Stimulated activated CD8-positive, alpha-beta memory T cell treated with anti-CD3 and anti-CD28 coated beads, Interleukin-15, amount 100 ng/mL, for 48 hours (primary cell): ENCODE data around the gene VPS29.
"Not testable (repeated sequence)": the region's sequence is repeated elsewhere in the genome, so short reads cannot be mapped to it uniquely, and the experiment has no call there.

Experiments
- DNase-seq, 2 donors: peaks; one replicate each; pipeline ENCODE4 v3.0.0-alpha.2; 2020; ENCODE audit warnings: low read depth in 2 of 2

Gene VPS29

DNA sequence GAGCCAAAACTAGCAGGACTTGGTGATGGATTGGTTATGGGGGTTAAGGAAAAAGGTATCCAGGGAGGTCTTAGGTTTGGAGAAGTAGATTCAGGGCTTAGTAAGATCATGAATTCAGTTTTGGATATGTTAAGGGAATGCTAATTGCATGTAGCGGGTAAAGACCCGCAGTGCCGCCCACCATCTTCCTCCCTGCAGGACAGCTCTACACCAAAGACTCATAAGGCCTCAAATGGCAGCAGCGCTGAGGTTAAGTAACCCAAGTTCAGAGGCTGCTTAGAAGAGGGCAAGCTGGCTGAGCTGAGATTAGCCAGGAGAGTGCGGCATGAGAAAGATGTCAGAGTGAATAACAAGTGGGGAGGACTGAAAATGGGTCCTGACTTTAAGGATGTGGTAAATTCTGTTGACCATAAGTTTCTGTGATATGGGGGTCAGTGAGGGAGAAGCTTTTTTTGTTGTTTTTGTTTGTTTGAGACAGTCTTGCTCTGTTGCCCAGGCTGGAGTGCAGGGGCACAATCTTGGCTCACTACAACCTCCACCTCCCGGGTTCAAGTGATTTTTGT is 26.4 kb upstream of the VPS29 start:
- no peak for DNase-seq

DNA sequence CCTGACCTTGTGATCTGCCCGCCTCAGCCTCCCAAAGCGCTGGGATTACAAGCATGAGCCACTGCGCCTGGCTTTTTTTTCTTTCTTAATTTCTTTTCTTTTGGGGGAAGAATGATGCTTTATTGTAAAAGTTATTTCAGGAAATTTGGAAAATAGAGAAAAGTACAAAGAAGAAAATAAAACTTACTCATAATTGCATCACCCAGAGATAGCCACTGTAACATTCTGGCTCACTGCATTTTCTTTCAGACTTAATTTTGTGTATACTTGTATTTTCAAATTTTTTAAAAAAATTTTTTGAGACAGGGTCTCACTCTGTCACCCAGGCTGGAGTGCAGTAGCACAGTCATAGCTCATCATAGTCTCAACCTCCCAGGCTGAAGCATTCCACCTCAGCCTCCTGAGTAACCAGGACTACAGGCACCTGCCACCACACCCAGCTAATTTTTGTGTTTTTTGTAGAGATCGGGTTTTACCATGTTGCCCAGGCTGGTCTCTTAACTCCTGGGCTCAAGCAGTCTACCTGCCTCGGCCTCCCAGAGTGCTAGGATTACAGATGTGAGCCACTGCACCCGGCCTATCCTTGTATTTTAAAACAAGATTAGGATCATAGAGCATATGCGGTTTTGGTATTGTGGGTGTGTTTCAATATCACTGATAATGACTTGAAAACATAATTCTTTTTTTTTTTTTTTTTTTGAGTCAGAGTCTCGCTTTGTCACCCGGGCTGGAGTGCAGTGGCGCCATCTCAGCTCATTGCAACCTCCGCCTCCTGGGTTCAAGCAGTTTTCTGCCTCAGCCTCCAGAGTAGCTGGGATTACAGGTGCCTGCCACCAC is 19.2 kb upstream of the VPS29 start:
- peak in 1 of 2 donors; percentile 20 for DNase-seq

DNA sequence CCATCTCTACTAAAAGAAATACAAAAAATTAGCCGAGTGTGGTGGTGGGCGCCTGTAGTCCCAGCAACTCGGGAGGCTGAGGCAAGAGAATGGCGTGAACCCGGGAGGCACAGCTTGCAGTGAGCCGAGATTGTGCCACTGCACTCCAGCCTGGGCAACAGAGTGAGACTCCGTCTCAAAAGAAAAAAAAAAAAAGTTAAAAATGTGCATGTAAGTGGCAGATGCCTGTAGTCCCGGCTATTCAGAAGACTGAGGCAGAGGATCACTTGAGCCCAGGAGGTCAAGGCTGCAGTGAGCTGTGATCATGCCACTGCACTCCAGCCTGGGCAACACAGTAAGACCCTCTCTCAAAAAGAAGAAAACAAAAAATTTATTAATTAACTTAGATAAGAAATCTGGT is 16.1 kb upstream of the VPS29 start:
- DNase-seq: not testable (repeated sequence)

- DNase-seq: no peak
Observed at GRCh38 chr12:110516995-110517394, 15.1 kb upstream of the VPS29 start.

GRCh38 chr12:110514363-110514762 is 12.5 kb upstream of the VPS29 start:
- no peak for DNase-seq

GRCh38 chr12:110513842-110514241 is 11.9 kb upstream of the VPS29 start:
- DNase-seq: no peak

DNA sequence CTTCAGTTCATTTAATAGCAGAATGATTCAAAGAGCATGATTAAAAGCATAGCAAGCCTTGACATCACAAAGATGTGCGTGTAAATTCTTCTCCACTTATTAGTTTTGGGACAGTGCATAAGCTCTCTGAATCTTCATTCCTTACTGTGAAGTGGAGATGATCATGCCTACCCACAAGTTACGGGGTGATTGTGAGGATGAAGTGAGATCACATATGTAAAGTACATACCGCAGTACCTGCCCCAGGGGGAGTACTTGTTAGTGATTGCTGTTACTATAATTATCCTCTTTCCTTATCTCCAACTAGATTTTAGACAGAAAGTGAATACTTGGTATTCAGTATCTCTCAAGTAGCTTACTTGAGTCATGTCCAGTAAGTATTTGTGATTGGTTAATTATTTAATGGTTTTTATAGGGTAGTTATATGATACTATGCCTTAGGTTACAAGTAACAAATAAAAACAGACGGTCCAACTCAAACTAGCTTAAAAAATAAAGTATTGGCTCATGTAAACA is 6.2 kb upstream of the VPS29 start:
- no peak for DNase-seq

DNA sequence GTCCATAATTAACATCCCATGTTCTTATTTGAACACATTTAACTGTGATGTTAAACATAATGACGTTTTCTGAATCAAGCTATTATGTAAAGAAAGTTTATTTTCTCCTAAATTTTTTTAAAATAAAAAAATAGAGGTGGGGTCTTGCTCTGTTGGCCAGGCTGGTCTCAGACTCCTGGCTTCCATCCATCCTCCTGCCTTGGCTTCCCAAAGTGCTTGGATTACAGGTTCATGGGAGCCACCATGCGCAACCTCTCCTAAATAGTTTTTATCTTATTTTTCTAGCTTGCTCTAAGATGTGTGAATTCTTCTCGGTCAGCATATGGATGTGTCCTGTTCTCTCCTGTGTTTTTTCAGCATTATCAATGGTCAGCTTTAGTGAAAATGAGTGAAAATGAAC is 3.4 kb upstream of the VPS29 start:
- no peak for DNase-seq

DNA sequence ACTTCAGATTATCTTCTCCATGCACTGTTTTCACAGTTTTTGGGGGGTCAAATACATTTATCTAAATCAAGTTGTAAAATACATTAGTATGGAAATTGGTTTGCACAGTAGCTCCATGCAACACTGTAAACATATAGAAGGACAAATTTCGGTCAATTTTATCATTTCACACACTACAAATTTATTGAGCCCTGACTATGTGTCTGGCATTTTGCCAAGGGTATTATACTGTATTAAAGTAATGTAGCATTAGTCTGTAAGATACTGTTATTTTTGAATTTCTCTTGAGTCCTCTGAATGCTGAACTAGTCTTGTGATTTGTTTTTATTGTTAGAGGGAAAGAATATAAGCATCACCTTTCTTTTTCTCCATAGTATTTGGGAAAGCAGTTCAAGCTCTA is 1.5 kb upstream of the VPS29 start:
- no peak for DNase-seq

GRCh38 chr12:110501399-110501751 is 536 bp downstream of the VPS29 start:
- DNase-seq: no peak

DNA sequence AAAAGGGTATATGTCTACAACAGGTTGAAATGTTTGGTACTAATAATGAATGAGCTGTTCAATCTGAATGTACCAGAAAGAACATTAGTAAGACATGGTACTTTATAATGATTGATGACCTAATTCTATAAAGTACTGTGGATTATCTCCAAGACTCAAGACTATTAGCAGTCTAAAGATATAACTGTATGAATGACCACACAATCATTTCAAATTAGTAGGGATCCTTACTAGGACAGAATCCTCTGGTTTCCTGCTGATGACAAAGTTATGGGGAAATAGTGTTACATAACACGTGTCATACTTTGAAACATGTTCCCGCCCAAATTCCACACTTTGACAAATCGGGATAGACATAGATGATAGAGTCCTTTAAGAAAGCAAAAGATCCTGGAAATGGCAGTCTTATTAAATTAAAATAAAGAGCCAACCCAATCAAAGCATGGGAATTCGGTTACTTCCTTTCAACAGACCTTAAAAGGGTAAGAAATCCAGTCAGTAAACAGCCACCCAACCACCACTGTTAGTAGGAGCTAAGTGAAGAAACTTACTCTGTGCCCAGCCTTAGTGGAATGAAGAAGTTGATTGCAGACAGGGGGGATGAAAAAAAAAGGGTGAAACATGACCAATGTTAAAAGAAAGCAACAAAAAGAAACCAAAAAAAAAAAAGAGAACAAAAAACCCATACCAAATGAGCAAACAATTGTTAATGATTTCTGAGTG is 2.8 kb downstream of the VPS29 start:
- no peak for DNase-seq

DNA sequence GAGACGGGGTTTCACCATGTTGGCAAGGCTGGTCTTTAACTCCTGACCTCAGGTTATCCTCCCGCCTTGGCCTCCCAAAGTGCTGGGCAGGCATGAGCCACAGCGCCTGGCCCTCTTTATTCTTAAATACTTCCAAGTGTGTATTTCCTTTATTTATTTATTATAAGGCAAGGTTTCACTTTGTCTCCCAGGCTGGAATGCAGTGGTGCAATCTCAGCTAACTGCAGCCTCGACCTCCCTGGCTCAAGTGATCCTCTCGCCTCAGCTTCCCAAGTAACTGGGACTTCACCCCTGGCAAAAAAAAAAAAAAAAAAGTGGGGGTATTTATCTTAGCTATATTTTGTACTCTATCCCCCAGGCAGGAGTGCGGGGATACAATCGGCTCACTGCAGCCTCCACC is 26.5 kb downstream of the VPS29 start:
- no peak for DNase-seq

DNA sequence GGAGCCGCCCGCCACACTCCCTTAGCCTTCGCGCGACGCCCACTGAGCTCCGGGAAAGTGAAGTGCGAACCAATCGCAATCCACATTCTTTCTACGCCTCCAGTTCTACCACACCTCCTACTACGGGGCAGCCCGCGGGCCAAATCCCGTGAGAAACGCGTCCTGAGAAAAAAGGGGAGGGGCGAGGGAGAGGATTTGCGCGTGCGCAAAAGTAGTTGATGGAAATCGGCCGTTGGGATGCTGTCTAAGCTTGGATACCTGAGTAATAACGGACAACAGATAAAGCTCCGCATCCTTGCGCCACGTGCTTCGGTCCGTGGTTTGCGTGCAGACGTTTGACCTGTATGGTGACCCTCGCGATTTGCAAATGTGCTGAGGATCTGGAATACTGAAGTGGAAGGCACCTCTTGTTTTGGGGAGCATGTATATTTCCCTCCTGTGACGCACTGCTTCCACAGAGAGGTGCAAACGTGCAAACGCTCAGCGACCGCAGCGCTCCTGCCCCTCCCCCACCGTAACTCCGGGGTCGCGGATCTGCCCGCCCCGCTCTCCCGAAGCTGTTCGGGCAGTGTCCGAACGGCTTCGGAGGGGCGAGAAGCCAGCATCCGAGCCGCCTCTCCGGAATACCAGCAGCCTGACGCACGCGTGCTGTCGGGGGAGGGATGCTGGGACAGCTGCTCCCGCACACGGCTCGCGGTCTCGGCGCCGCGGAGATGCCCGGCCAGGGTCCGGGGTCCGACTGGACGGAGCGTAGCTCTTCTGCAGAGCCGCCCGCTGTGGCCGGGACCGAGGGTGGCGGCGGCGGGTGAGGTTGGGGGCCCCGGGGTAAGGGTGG is 33.5 kb downstream of the VPS29 start, which contains the start of the genes FAM216A and GPN3:
Gene FAM216A (plus strand): TSS at position 632 of the 835 bp plus-strand sequence. CDS start 31 bp downstream, at position 663.
Gene GPN3 (minus strand): TSS at position 44 of the 835 bp plus-strand sequence. CDS start 54 bp downstream, outside the sequence.
- peak; percentile 88 to 92 for DNase-seq

DNA sequence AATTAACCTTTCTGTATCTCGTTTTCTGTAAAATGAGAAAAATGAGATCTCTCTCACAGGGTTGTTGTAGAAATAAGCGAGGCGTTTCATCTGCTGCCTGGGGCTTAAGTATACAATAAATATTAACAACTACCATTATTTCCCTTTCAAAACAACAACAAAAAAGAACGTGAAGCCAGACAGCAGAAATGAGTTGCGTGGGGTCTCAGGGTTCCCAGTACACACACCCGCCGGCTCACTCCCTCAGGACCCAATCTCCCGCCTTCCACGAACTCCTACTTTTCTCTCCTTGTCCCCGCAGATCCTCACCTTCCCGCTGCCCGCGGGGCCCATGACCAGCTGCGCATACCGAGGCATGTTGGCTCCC is 34.1 kb downstream of the VPS29 start:
- DNase-seq: no peak

DNA sequence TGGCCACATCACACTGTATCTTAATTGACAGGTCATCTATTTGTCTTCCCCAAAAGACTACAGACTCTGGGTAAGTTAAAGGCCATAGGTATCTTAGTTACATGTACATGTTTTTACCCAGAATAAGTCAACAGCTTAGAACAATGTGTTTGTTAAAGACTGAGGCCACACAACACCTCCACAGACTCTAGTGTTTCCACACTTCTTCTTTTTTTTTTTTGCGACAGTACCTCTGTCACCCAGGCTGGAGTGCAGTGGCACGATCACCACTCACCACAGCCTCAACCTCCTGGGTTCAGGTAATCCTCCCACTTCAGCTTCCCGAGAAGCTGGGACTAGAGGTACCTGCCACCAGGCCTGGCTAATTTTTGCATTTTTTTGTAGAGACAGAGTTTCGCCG is 35.1 kb downstream of the VPS29 start:
- DNase-seq: no peak

DNA sequence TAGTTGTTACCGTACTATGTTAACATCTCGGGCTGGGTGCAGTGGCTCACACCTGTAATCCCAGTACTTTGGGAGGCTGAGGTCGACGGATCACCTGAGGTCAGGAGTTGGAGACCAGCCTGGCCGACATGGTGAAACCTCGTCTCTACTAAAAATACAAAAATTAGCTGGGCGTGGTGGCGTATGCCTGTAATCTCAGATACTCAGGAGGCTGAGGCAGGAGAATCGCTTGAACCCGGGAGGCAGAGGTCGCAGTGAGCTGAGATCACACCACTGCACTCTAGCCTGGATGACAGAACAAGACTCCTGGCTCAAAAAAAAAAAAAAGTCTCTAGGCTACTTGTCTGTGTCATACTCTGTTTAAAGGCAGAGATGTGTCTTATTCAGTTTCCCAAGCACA is 36.1 kb downstream of the VPS29 start:
- DNase-seq: not testable (repeated sequence)

GRCh38 chr12:110465024-110465423 is 36.9 kb downstream of the VPS29 start:
- no peak for DNase-seq

- not testable (repeated sequence) for DNase-seq
Observed at GRCh38 chr12:110461189-110461588, 40.7 kb downstream of the VPS29 start.

DNA sequence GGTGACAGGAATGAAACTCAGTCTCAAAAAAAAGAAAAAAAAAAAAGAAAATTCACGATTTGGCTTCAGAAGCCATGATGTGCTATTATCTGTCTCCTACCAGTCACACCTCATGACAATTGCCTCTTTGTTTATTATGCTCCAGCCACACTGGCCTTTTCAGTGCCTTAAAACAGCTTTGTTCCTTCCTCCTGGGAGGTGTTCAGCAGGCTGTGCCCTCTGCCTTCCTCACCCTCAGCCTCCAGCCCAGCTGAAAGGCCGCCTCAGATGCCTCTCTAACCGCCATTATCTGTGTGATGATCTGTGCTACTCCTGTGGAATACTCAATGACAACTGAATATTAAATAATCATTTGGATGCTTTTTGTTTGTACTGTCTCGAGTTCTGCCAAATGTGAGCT is 43.2 kb downstream of the VPS29 start:
- DNase-seq: no peak

DNA sequence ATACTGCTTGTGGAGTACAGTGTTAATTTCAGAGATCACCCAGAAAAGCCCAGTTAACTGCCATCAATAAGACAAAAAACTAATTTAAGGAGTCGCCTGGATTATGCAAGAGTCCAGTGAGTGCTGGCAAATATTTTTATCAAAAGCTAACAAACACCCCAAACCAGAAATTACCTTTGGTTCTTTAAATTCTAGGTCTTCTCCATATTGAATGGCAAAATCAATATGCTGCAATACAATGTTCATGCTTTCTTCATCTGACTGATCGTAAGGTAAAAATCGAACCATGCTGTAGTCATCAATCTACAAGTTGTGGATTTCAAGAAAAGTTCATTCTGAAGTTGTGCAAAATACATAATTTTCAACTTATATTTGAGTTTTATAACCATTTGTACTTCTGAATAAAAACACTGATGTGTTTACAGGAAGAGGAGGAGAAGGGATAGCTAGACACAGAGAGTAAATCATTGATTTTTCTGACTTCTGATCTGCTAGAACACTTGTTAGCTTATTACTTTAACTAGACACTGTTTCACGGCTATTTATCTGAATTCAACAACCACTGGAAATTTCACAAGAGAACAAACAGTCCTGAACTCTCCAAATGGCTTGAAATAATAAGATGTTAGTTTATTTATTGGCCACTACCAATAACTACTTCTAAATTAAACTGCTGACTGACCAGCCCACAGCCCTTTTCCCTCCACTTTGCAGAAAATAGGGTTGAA is 48.2 kb downstream of the VPS29 start:
- DNase-seq: no peak

- no peak for DNase-seq
Observed at GRCh38 chr12:110451263-110451662, 50.6 kb downstream of the VPS29 start.
